ENCODE measurements around the gene ZNF618.

GRCh38 chr9:114049441-114050225 lies 173.5 kb downstream of the ZNF618 start:
- TF ChIP-seq POLR2A (IDR thresholded peaks at IDR 0.05) (no peak), CTCF (IDR thresholded peaks at IDR 0.05) (no peak), EP300 (IDR thresholded peaks at IDR 0.05) (no peak), POLR2AphosphoS5 (IDR thresholded peaks at IDR 0.05) (no peak)

All from stomach (tissue), 4 donors.